Measurements from ENCODE around the gene TMEM52. TPM values are rescaled to one million over a fixed set of nuclear protein-coding genes. Genes with fewer than 3 reads are reported as not detected.

Gene TMEM52
- total and polyA plus RNA-seq, 2 of the 13 experiments (the other 11 are each of a cell fraction or from before 2014, with no cell fraction given) = 13.2 to 18.7 TPM

GRCh38 chr1:1919304-1920056 is 401 bp upstream of the TMEM52 start (continued):
- TF ChIP-seq ZBTB26 (CRISPR knock-in tag; IDR thresholded peaks at IDR 0.05; ENCODE audit: borderline replicate concordance) = 0 out of 2 replicates have a peak, but pooled peaks have one; percentile 40
- TF ChIP-seq ZNF619 (CRISPR knock-in tag; IDR thresholded peaks at IDR 0.05) = no peak
- TF ChIP-seq NR0B2 (CRISPR knock-in tag; IDR thresholded peaks at IDR 0.05) = peak; percentile 82; the same call in 1 of the 2 replicates
- peak; percentile 76 for TF ChIP-seq SAP130 (CRISPR knock-in tag; IDR thresholded peaks at IDR 0.05; ENCODE audit: low read depth)
- peak; percentile 51 for TF ChIP-seq ARID5B (CRISPR knock-in tag; IDR thresholded peaks at IDR 0.05)
- TF ChIP-seq ZNF800 (CRISPR knock-in tag; IDR thresholded peaks at IDR 0.05) = no peak
- 0 out of 2 replicates have a peak, but pooled peaks have one; percentile 55 for TF ChIP-seq ZNF567 (CRISPR knock-in tag; IDR thresholded peaks at IDR 0.05; ENCODE audit: borderline replicate concordance)
- TF ChIP-seq CTCF (CRISPR knock-in tag; IDR thresholded peaks at IDR 0.05) = peak; percentile 31
- TF ChIP-seq FOXO1 (CRISPR knock-in tag; IDR thresholded peaks at IDR 0.05) = peak; percentile 49; the same call in 1 of the 2 replicates
- TF ChIP-seq HNF4A (CRISPR knock-in tag; IDR thresholded peaks at IDR 0.05) = peak; percentile 39
- peak; percentile 67; the same call in 1 of the 2 replicates for TF ChIP-seq DMAP1 (CRISPR knock-in tag; IDR thresholded peaks at IDR 0.05)
- TF ChIP-seq, protein P1, sequence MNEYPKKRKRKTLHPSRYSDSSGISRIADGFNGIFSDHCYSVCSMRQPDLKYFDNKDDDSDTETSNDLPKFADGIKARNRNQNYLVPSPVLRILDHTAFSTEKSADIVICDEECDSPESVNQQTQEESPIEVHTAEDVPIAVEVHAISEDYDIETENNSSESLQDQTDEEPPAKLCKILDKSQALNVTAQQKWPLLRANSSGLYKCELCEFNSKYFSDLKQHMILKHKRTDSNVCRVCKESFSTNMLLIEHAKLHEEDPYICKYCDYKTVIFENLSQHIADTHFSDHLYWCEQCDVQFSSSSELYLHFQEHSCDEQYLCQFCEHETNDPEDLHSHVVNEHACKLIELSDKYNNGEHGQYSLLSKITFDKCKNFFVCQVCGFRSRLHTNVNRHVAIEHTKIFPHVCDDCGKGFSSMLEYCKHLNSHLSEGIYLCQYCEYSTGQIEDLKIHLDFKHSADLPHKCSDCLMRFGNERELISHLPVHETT (CRISPR knock-in tag; conservative IDR thresholded peaks at IDR 0.05) = 0 out of 2 replicates have a peak, but pooled peaks have one; percentile 18
- TF ChIP-seq, protein P2, sequence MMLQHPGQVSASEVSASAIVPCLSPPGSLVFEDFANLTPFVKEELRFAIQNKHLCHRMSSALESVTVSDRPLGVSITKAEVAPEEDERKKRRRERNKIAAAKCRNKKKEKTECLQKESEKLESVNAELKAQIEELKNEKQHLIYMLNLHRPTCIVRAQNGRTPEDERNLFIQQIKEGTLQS (CRISPR knock-in tag; IDR thresholded peaks at IDR 0.05) = 0 out of 2 replicates have a peak, but pooled peaks have one; percentile 21
- peak; percentile 55; the same call in 1 of the 2 replicates for TF ChIP-seq GABPB1 (CRISPR knock-in tag; IDR thresholded peaks at IDR 0.05)
- 0 out of 2 replicates have a peak, but pooled peaks have one; percentile 53 for TF ChIP-seq CERS6 (CRISPR knock-in tag; IDR thresholded peaks at IDR 0.05)
